HCT116 (cell line): ENCODE results near the gene OPCML.

Source experiments
- CEBPB ChIP-seq: IDR thresholded peaks from 2 replicates; pipeline ENCODE4 v1.6.1; 2012; ENCODE audit warnings: low read depth
- ELF1 ChIP-seq: IDR thresholded peaks from 2 replicates; pipeline ENCODE4 v1.6.1; 2012; ENCODE audit warnings: low read depth, borderline replicate concordance
- EZH2 ChIP-seq: fragments of 200-600 bp; sonication (generic); IDR thresholded peaks from 2 replicates; pipeline ENCODE4 v1.6.1; 2017; ENCODE audit warnings: antibody characterized with exemption, mixed run types
- EZH2phosphoT487 ChIP-seq: fragments of 200-600 bp; IDR thresholded peaks from 2 replicates; pipeline ENCODE4 v1.6.1; 2018; ENCODE audit warnings: antibody characterized with exemption, borderline replicate concordance
- POLR2A ChIP-seq: IDR thresholded peaks from 2 replicates; pipeline ENCODE4 v1.7.0; 2011; ENCODE audit warnings: borderline replicate concordance; ENCODE audit not compliant: insufficient read depth, insufficient read length; ENCODE audit errors: extremely low read depth
- SP1 ChIP-seq: IDR thresholded peaks from 2 replicates; pipeline ENCODE4 v1.6.1; 2012; ENCODE audit warnings: low read depth
- ZFX ChIP-seq: fragments of 450-650 bp; IDR thresholded peaks from 2 replicates; pipeline ENCODE4 v1.6.1; 2017
- TF ChIP-seq, protein P1 (sequence below), 3 experiments: fragments of 200-600 bp in 1 of 3; sonication (generic) in 1 of 3; IDR thresholded peaks in 2 of 3; conservative IDR thresholded peaks in 1 of 3; 2 replicates each; pipeline ENCODE4 v1.5.1; 2012 to 2017; ENCODE audit warnings: low read depth in 2 of 3, low read length in 2 of 3, antibody characterized with exemption in 1 of 3, borderline replicate concordance in 1 of 3, control low read depth in 1 of 3, mild to moderate bottlenecking in 1 of 3, mixed read lengths in 1 of 3, mixed run types in 1 of 3, moderate library complexity in 1 of 3; ENCODE audit not compliant: insufficient read depth in 1 of 3
- TF ChIP-seq, protein P2 (sequence below): IDR thresholded peaks from 2 replicates; pipeline ENCODE4 v1.6.1; 2012; ENCODE audit warnings: low read depth
- TF ChIP-seq, protein P3 (sequence below): IDR thresholded peaks from 2 replicates; pipeline ENCODE4 v1.6.1; 2012

DNA sequence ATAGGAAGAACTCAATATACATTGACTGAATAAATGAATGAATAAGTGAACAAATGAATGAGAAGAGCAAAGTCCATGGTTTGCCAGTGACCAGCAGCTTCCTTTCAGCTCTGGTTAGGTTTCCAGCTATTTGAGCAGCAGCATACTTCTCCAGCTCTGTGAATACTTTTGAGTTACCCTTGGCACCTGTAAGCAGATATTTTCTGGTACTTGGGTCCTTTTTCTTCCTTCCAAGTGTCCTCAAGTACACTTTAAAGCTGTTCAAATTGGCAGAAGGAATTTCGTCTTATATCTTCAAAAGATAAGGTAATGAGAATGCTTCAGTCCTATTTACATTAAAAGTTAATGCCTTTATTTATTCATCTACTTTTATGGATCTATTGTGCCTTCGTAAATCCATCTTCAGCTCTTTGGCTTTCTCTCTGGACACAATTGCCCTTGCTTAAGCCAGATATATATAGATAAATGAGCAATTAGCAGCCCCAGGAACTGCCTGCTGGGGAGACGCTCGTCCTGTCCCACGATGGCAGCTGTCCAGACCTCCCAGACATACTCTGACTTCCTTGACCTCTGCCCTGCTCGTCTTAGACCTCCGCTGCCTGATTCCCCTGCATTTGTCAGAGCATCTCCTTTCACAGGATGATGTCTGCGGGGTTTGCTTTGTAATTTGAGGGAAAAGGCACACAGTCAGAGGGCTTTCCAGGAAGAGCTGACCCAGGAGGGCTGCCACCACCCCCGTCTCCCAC is 926.3 kb downstream of the OPCML start:
- TF ChIP-seq SP1 (no peak), POLR2A (no peak), EZH2 (no peak), EZH2phosphoT487 (no peak), CEBPB (no peak), ELF1 (no peak), ZFX (no peak)
- TF ChIP-seq, protein P1, sequence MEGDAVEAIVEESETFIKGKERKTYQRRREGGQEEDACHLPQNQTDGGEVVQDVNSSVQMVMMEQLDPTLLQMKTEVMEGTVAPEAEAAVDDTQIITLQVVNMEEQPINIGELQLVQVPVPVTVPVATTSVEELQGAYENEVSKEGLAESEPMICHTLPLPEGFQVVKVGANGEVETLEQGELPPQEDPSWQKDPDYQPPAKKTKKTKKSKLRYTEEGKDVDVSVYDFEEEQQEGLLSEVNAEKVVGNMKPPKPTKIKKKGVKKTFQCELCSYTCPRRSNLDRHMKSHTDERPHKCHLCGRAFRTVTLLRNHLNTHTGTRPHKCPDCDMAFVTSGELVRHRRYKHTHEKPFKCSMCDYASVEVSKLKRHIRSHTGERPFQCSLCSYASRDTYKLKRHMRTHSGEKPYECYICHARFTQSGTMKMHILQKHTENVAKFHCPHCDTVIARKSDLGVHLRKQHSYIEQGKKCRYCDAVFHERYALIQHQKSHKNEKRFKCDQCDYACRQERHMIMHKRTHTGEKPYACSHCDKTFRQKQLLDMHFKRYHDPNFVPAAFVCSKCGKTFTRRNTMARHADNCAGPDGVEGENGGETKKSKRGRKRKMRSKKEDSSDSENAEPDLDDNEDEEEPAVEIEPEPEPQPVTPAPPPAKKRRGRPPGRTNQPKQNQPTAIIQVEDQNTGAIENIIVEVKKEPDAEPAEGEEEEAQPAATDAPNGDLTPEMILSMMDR (IDR thresholded peaks at IDR 0.05 in 2 of 3, conservative IDR thresholded peaks at IDR 0.05 in 1 of 3; ENCODE audit: borderline replicate concordance in 1 of 3, insufficient read depth in 1 of 3, low read depth in 2 of 3, low read length in 2 of 3): no peak
- TF ChIP-seq, protein P2, sequence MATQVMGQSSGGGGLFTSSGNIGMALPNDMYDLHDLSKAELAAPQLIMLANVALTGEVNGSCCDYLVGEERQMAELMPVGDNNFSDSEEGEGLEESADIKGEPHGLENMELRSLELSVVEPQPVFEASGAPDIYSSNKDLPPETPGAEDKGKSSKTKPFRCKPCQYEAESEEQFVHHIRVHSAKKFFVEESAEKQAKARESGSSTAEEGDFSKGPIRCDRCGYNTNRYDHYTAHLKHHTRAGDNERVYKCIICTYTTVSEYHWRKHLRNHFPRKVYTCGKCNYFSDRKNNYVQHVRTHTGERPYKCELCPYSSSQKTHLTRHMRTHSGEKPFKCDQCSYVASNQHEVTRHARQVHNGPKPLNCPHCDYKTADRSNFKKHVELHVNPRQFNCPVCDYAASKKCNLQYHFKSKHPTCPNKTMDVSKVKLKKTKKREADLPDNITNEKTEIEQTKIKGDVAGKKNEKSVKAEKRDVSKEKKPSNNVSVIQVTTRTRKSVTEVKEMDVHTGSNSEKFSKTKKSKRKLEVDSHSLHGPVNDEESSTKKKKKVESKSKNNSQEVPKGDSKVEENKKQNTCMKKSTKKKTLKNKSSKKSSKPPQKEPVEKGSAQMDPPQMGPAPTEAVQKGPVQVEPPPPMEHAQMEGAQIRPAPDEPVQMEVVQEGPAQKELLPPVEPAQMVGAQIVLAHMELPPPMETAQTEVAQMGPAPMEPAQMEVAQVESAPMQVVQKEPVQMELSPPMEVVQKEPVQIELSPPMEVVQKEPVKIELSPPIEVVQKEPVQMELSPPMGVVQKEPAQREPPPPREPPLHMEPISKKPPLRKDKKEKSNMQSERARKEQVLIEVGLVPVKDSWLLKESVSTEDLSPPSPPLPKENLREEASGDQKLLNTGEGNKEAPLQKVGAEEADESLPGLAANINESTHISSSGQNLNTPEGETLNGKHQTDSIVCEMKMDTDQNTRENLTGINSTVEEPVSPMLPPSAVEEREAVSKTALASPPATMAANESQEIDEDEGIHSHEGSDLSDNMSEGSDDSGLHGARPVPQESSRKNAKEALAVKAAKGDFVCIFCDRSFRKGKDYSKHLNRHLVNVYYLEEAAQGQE: no peak
- TF ChIP-seq, protein P3, sequence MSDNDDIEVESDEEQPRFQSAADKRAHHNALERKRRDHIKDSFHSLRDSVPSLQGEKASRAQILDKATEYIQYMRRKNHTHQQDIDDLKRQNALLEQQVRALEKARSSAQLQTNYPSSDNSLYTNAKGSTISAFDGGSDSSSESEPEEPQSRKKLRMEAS: no peak
